Putamen (tissue), 1 donor: ENCODE data around the gene NRCAM.
A peak's percentile ranks its signal among the peaks of the same experiment; 100 is the strongest.
"Not testable (repeated sequence)": the region's sequence is repeated elsewhere in the genome, so short reads cannot be mapped to it uniquely, and the experiment has no call there.

Experiments
- DNase-seq: peaks from one replicate; pipeline ENCODE4 v3.0.0-alpha.2; 2016; ENCODE audit warnings: low spot score

NRCAM gene

GRCh38 chr7:108396080-108396479 is 60.2 kb downstream of the NRCAM start:
- no peak for DNase-seq

GRCh38 chr7:108395426-108395825 is 60.8 kb downstream of the NRCAM start:
- no peak for DNase-seq

- not testable (repeated sequence) for DNase-seq
These were observed 63.1 kb downstream of the NRCAM start for GRCh38 chr7:108393097-108393496.

- not testable (repeated sequence) for DNase-seq
These were observed 68.5 kb downstream of the NRCAM start for GRCh38 chr7:108387686-108388085.

GRCh38 chr7:108385834-108386422 is 70.3 kb downstream of the NRCAM start:
- DNase-seq, result no peak

GRCh38 chr7:108384716-108385483 is 71.3 kb downstream of the NRCAM start:
- DNase-seq, result no peak

- no peak for DNase-seq
These were observed 73.3 kb downstream of the NRCAM start for GRCh38 chr7:108382932-108383331.

GRCh38 chr7:108380517-108380916 is 75.7 kb downstream of the NRCAM start:
- DNase-seq, result no peak

GRCh38 chr7:108376206-108376605 is 80.0 kb downstream of the NRCAM start:
- DNase-seq, result no peak

- DNase-seq, result no peak
These were observed 80.6 kb downstream of the NRCAM start for GRCh38 chr7:108375668-108376067.

GRCh38 chr7:108374899-108375298 is 81.3 kb downstream of the NRCAM start:
- DNase-seq, result no peak

- no peak for DNase-seq
These were observed 83.6 kb downstream of the NRCAM start for GRCh38 chr7:108372618-108373017.

GRCh38 chr7:108370616-108371015 is 85.6 kb downstream of the NRCAM start:
- DNase-seq, result peak; percentile 41

- DNase-seq, result no peak
These were observed 87.8 kb downstream of the NRCAM start for GRCh38 chr7:108368466-108368865.

- DNase-seq, result peak; percentile 23
These were observed 88.3 kb downstream of the NRCAM start for GRCh38 chr7:108367946-108368345.

- DNase-seq, result no peak
These were observed 88.9 kb downstream of the NRCAM start for GRCh38 chr7:108367314-108367713.

GRCh38 chr7:108363659-108364058 is 92.6 kb downstream of the NRCAM start:
- DNase-seq, result no peak

- no peak for DNase-seq
These were observed 96.0 kb downstream of the NRCAM start for GRCh38 chr7:108360058-108360800.

GRCh38 chr7:108358553-108358952 is 97.7 kb downstream of the NRCAM start:
- no peak for DNase-seq

- no peak for DNase-seq
These were observed 104.5 kb downstream of the NRCAM start for GRCh38 chr7:108351729-108352131.

GRCh38 chr7:108348913-108349312 is 107.3 kb downstream of the NRCAM start:
- no peak for DNase-seq

- no peak for DNase-seq
These were observed 108.6 kb downstream of the NRCAM start for GRCh38 chr7:108347616-108348015.

- DNase-seq, result peak; percentile 68
These were observed 110.4 kb downstream of the NRCAM start for GRCh38 chr7:108345710-108346336.
